ENCODE results near the gene NMNAT2.

DNA sequence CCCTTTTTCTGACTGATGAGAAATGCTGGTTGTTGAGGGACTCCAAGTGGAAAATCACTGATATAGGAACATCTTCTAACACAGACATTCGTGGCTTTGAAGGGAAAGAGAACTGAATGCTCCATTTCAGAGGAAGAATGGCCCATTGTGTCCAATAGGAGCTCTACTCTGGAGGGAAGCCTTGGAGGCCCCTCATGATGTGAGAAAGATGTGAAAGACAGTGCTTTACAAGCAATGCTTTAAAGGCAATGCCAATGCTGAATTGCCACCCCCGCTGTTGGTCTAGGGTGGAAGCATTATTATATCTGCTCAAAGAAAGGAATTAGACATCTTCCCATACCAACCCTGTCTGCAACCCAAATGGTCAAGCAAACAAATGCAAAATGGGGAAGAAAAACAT lies 13.7 kb downstream of the NMNAT2 start:
- TF ChIP-seq HCFC1 (IDR thresholded peaks at IDR 0.05; ENCODE audit: low read depth, low read length) (no peak), SRF (IDR thresholded peaks at IDR 0.05; ENCODE audit: low read depth, low read length) (no peak), TSC22D2 (CRISPR knock-in tag; IDR thresholded peaks at IDR 0.05; ENCODE audit: borderline replicate concordance) (no peak), PRPF4 (IDR thresholded peaks at IDR 0.05; ENCODE audit: low read depth, low read length, poor library complexity, severe bottlenecking) (no peak), TP53 (CRISPR knock-in tag; conservative IDR thresholded peaks at IDR 0.05) (no peak), NFE2L1 (CRISPR knock-in tag; IDR thresholded peaks at IDR 0.05; ENCODE audit: borderline replicate concordance) (no peak), PAWR (CRISPR knock-in tag; IDR thresholded peaks at IDR 0.05; ENCODE audit: borderline replicate concordance) (no peak)

Data from HepG2 (cell line).